ENCODE measurements around the gene FAM120A.

- TF ChIP-seq POLR2AphosphoS5 (IDR thresholded peaks at IDR 0.05; ENCODE audit: low read depth, low read length), result no peak
- no peak for TF ChIP-seq TAF1 (IDR thresholded peaks at IDR 0.05; ENCODE audit: low read depth, low read length)
- TF ChIP-seq POLR2A (IDR thresholded peaks at IDR 0.05; ENCODE audit: low read depth, low read length), result no peak
- TF ChIP-seq SPI1 (IDR thresholded peaks at IDR 0.05; ENCODE audit: low read depth, low read length), result no peak
These were observed 131.1 kb downstream of the FAM120A start for GRCh38 chr9:93582550-93582949.

Measured in GM12891 (cell line).